ENCODE measurements around the gene ZSCAN10. TPM values are rescaled to one million over a fixed set of nuclear protein-coding genes. Genes with fewer than 3 reads are reported as not detected.

Gene ZSCAN10
- polyA plus RNA-seq (2012; ENCODE audit: insufficient read length, low read depth) = not detected

DNA sequence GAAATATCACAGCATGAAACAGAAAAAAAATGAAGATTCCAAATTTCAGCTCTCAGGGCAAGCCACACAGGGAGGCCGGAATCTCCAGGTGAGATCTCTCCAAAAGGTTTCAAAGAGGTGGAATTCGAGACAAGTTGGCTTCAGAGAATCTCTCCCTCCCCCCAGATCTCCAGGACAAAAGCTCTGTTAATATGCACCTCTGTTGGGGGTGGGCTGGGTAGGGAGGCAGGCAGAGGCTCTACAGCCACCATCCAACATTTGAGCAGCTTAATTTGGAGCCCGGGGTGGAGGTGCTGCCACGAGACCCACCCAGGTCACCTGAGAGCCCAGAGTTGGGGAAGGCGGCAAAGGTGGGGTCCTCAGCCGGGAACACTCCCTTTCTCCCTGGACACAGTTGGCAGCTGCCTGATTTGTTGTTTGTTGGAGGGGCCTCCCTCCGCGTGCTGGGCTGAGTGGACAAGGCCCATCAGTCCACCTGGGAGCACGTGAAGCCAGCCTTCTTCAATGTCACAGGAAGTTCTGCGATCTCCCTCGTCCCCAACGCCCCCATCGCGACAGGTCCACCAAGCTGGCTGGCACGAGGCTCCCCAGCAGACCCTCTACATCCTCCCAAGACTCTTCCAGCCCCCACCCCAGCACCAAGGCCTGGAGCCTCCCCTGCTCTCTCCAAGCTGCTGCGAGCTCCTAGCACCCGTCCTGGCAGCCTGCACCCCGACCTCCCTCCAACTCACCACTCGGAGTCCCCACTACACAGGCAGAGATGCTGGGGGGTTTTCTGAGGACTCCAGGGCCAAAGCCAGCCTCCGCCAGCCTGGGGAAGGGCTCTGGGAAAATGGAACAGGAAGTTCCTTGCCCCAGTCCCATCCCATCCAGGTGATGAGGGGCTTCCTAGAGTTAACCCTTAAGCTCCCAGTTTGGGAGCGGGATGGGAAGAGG is at the start of gene ZSCAN10:
Gene ZSCAN10, minus strand, starts transcription at position 836 of the 936 bp plus-strand sequence. CDS start 6,357 bp downstream, outside the sequence.
- TF ChIP-seq SIN3A (IDR thresholded peaks at IDR 0.05; ENCODE audit: borderline replicate concordance, insufficient read depth, low read length) (no peak), TAF1 (IDR thresholded peaks at IDR 0.05; ENCODE audit: borderline replicate concordance, insufficient read depth, low read length) (no peak), FOXP2 (optimal IDR thresholded peaks at IDR 0.05; ENCODE audit: borderline replicate concordance, extremely low read depth, extremely low read length, insufficient read depth) (no peak), POLR2AphosphoS5 (IDR thresholded peaks at IDR 0.05; ENCODE audit: low read depth, low read length) (no peak)
- TF ChIP-seq, protein P1, sequence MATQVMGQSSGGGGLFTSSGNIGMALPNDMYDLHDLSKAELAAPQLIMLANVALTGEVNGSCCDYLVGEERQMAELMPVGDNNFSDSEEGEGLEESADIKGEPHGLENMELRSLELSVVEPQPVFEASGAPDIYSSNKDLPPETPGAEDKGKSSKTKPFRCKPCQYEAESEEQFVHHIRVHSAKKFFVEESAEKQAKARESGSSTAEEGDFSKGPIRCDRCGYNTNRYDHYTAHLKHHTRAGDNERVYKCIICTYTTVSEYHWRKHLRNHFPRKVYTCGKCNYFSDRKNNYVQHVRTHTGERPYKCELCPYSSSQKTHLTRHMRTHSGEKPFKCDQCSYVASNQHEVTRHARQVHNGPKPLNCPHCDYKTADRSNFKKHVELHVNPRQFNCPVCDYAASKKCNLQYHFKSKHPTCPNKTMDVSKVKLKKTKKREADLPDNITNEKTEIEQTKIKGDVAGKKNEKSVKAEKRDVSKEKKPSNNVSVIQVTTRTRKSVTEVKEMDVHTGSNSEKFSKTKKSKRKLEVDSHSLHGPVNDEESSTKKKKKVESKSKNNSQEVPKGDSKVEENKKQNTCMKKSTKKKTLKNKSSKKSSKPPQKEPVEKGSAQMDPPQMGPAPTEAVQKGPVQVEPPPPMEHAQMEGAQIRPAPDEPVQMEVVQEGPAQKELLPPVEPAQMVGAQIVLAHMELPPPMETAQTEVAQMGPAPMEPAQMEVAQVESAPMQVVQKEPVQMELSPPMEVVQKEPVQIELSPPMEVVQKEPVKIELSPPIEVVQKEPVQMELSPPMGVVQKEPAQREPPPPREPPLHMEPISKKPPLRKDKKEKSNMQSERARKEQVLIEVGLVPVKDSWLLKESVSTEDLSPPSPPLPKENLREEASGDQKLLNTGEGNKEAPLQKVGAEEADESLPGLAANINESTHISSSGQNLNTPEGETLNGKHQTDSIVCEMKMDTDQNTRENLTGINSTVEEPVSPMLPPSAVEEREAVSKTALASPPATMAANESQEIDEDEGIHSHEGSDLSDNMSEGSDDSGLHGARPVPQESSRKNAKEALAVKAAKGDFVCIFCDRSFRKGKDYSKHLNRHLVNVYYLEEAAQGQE (IDR thresholded peaks at IDR 0.05; ENCODE audit: insufficient read depth in 1 of 2, low read depth in 2 of 2, low read length in 2 of 2) = no peak

GRCh38 chr16:3148256-3149192 is 49.4 kb upstream of the ZSCAN10 start:
- TF ChIP-seq, protein P1 (IDR thresholded peaks at IDR 0.05; ENCODE audit: insufficient read depth in 1 of 2, low read depth in 2 of 2, low read length in 2 of 2) = no peak
- no peak for TF ChIP-seq POLR2AphosphoS5 (IDR thresholded peaks at IDR 0.05; ENCODE audit: low read depth, low read length)
- TF ChIP-seq FOXP2 (optimal IDR thresholded peaks at IDR 0.05; ENCODE audit: borderline replicate concordance, extremely low read depth, extremely low read length, insufficient read depth) = no peak
- TF ChIP-seq SIN3A (IDR thresholded peaks at IDR 0.05; ENCODE audit: borderline replicate concordance, insufficient read depth, low read length) = no peak
- TF ChIP-seq TAF1 (IDR thresholded peaks at IDR 0.05; ENCODE audit: borderline replicate concordance, insufficient read depth, low read length) = no peak

GRCh38 chr16:3147757-3148104 is 48.6 kb upstream of the ZSCAN10 start:
- TF ChIP-seq, protein P1 (IDR thresholded peaks at IDR 0.05; ENCODE audit: insufficient read depth in 1 of 2, low read depth in 2 of 2, low read length in 2 of 2) = no peak
- TF ChIP-seq SIN3A (IDR thresholded peaks at IDR 0.05; ENCODE audit: borderline replicate concordance, insufficient read depth, low read length) (no peak), POLR2AphosphoS5 (IDR thresholded peaks at IDR 0.05; ENCODE audit: low read depth, low read length) (no peak), TAF1 (IDR thresholded peaks at IDR 0.05; ENCODE audit: borderline replicate concordance, insufficient read depth, low read length) (no peak), FOXP2 (optimal IDR thresholded peaks at IDR 0.05; ENCODE audit: borderline replicate concordance, extremely low read depth, extremely low read length, insufficient read depth) (no peak)

GRCh38 chr16:3147046-3147756 is 48.1 kb upstream of the ZSCAN10 start:
- TF ChIP-seq TAF1 (IDR thresholded peaks at IDR 0.05; ENCODE audit: borderline replicate concordance, insufficient read depth, low read length) (no peak), FOXP2 (optimal IDR thresholded peaks at IDR 0.05; ENCODE audit: borderline replicate concordance, extremely low read depth, extremely low read length, insufficient read depth) (no peak), SIN3A (IDR thresholded peaks at IDR 0.05; ENCODE audit: borderline replicate concordance, insufficient read depth, low read length) (no peak), POLR2AphosphoS5 (IDR thresholded peaks at IDR 0.05; ENCODE audit: low read depth, low read length) (no peak)
- TF ChIP-seq, protein P1 (IDR thresholded peaks at IDR 0.05; ENCODE audit: insufficient read depth in 1 of 2, low read depth in 2 of 2, low read length in 2 of 2) = no peak

Data from PFSK-1 (cell line).